Stimulated activated CD4-positive, alpha-beta T cell treated with anti-CD3 and anti-CD28 coated beads, Interleukin-4, amount 100 ng/mL, for 1 hour (primary cell): ENCODE data around the gene ZNF556.

Experiments used
- DNase-seq: peaks from one replicate; pipeline ENCODE4 v3.0.0-alpha.2; 2020

Gene ZNF556

DNA sequence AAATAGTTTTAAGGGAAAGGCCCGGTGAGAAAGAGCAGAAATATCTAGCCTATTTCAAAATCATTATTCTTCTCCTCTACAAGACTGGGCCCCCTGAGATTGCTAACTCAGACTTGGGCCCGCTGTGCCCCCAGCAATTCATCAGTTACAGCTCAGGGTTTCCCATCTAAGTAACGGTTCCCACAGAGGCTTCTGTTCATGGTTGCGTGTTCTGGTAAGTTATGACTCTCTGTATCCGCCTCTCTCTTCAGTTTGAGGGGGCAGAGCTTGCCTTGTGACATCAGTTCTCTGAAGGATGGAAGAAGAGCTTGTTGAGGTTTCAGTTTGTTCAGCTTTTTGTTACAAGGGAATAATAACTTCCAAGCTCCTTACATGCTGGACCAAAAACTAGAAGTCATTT is 45.2 kb downstream of the ZNF556 start:
- no peak for DNase-seq

DNA sequence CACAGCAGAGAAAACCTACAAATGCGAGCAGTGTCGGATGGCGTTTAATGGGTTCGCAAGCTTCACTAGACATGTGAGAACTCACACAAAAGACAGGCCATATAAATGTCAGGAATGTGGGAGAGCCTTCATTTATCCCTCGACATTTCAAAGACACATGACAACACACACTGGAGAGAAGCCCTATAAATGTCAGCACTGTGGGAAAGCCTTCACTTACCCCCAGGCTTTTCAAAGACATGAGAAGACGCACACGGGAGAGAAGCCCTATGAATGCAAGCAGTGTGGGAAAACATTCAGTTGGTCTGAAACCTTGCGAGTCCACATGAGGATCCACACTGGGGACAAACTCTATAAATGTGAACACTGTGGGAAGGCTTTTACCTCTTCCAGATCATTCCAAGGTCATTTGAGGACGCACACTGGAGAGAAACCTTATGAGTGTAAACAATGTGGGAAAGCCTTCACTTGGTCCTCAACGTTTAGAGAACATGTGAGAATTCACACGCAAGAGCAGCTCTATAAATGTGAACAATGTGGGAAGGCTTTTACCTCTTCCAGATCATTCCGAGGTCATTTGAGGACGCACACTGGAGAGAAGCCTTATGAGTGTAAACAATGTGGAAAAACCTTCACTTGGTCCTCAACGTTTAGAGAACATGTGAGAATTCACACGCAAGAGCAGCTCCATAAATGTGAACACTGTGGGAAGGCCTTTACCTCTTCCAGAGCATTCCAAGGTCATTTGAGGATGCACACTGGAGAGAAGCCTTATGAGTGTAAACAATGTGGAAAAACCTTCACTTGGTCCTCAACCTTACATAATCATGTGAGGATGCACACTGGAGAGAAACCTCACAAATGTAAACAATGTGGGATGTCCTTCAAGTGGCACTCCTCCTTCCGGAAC is 50.4 kb downstream of the ZNF556 start:
- no peak for DNase-seq

- DNase-seq = no peak
Observed at GRCh38 chr19:2922987-2923386, 55.9 kb downstream of the ZNF556 start.

DNA sequence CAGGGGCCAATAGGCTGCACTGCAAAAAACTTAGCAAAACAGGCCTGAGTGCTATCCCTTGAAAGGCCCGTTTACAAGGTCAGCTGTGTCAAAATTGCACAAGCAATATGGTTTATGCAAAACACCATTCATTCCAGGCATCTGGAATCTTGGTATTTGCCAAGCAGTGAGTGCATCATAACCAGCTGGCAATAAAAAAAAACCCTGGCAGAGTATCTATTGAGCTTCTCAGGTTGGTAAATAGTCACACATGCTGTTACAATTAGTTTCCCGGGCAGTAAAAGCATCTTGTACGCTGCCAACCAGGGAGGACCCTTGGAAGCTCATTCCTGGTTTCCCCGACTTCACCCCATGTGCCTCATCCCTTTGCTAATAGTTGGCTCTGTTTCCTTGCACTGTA is 56.4 kb downstream of the ZNF556 start:
- DNase-seq = no peak

GRCh38 chr19:2926341-2927031 is 59.4 kb downstream of the ZNF556 start:
- no peak for DNase-seq

DNA sequence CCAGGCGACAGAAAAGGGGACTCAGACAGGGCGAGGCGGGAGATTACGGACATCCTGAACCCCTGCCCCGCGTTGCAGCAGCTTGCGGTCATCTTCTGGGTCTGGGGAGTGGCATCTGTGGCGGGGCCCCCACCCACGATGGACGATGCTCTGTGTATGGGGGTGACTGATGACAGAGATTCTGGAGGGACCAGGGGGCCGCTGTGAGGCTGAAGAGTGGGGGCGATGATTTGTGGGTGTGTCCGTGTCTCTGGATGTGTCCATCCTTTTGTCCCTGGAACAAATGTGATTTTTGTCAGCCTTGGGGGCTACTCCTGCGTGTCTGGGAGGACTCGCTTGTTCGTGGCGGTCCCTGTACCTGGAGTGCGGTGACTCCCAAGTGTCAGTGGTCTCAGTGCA is 59.9 kb downstream of the ZNF556 start:
- no peak for DNase-seq
